ENCODE measurements around the gene IRF2BPL.

IRF2BPL gene

GRCh38 chr14:76984787-76985375 lies 43.6 kb downstream of the IRF2BPL start:
- DNase-seq: no peak

GRCh38 chr14:76984297-76984696 lies 44.2 kb downstream of the IRF2BPL start:
- no peak for DNase-seq

- no peak for DNase-seq
Observed at GRCh38 chr14:76981670-76982069, 46.8 kb downstream of the IRF2BPL start.

- no peak for DNase-seq
Observed at GRCh38 chr14:76977793-76978720, 50.5 kb downstream of the IRF2BPL start.

GRCh38 chr14:76976240-76977005 lies 52.1 kb downstream of the IRF2BPL start:
- DNase-seq: no peak

- DNase-seq: no peak
Observed at GRCh38 chr14:76975812-76976211, 52.7 kb downstream of the IRF2BPL start.

GRCh38 chr14:76975051-76975450 lies 53.5 kb downstream of the IRF2BPL start:
- DNase-seq: no peak
